Type B pancreatic cell (in vitro differentiated cells): ENCODE measurements around the gene FBXO31. TPM values are rescaled to one million over a fixed set of nuclear protein-coding genes. Genes with fewer than 3 reads are reported as not detected.

Experiments used
- DNase-seq: peaks from one replicate; pipeline ENCODE4 v3.0.0; 2021; ENCODE audit warnings: mixed read lengths; ENCODE audit not compliant: unreplicated experiment; ENCODE audit errors: extremely low spot score
- H3K27ac Mint-ChIP-seq: 2 replicates; pipeline ENCODE4 v1.8.0; 2021; ENCODE audit warnings: mild to moderate bottlenecking, mixed read lengths
- H3K27me3 Mint-ChIP-seq: 2 replicates; pipeline ENCODE4 v1.8.0; 2021; ENCODE audit warnings: mixed read lengths
- H3K36me3 Mint-ChIP-seq: 2 replicates; pipeline ENCODE4 v1.8.0; 2021; ENCODE audit warnings: mixed read lengths
- H3K4me1 Mint-ChIP-seq: one replicate; pipeline ENCODE4 v1.8.0; 2021; ENCODE audit warnings: mixed read lengths; ENCODE audit not compliant: unreplicated experiment
- H3K4me3 Mint-ChIP-seq: 2 replicates; pipeline ENCODE4 v1.8.0; 2021; ENCODE audit warnings: mild to moderate bottlenecking, mixed read lengths
- H3K9me3 Mint-ChIP-seq: 2 replicates; pipeline ENCODE4 v1.8.0; 2021; ENCODE audit warnings: mixed read lengths
- CTCF ChIP-seq: fragments of 200-600 bp; sonication (generic); conservative IDR thresholded peaks from 2 replicates; pipeline ENCODE4 v1.5.0; 2021; ENCODE audit warnings: antibody characterized with exemption, mild to moderate bottlenecking
- total RNA-seq: library from RNA; stranded (reverse); gene quantifications from 2 replicates; pipeline ENCODE4 v1.2.1, GENCODE V29; 2021; ENCODE audit warnings: low replicate concordance

The FBXO31 gene
- total RNA-seq, 1 donor from 2014 or later: 35.1 TPM

DNA sequence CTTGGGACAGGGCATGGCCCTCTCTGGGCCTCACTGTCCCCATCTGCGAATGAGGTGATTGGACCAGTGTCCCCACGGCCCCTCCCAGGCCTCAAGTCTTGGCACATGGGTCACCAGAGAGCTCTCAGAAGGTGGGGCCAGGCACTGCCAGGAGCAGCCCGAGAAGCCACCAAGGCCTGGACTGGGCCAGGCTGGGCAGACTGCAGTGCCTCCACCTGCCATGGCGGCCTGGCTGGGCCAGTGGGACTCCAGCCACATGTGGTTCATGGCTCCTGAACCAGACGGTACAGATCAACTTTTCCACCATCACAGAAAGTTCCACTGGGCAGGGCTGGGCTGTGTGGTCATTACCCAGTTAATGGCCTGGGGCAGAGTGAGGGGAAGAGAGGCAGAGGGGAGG is 86.2 kb downstream of the FBXO31 start:
- H3K27me3 Mint-ChIP-seq: peaks cover 3% of the 10 kb centered on the region
- no peak for DNase-seq
- H3K36me3 Mint-ChIP-seq: peaks cover 6% of the 10 kb centered on the region
- TF ChIP-seq CTCF: no peak
- H3K4me3 Mint-ChIP-seq: no peak overlapping the region
- no peaks in the 10 kb centered on the region for H3K9me3 Mint-ChIP-seq
- H3K4me1 Mint-ChIP-seq: peaks cover 4% of the 10 kb centered on the region
- H3K27ac Mint-ChIP-seq: no peak overlapping the region

- peaks cover 3% of the 10 kb centered on the region for H3K27me3 Mint-ChIP-seq
- H3K36me3 Mint-ChIP-seq: peaks cover 14% of the 10 kb centered on the region
- H3K4me1 Mint-ChIP-seq: peaks cover 4% of the 10 kb centered on the region
- no peak for TF ChIP-seq CTCF
- DNase-seq: no peak
- peaks cover 5% of the 10 kb centered on the region for H3K9me3 Mint-ChIP-seq
- no peak overlapping the region for H3K27ac Mint-ChIP-seq
- no peak overlapping the region for H3K4me3 Mint-ChIP-seq
These were observed 87.7 kb downstream of the FBXO31 start for GRCh38 chr16:87295661-87296531.

DNA sequence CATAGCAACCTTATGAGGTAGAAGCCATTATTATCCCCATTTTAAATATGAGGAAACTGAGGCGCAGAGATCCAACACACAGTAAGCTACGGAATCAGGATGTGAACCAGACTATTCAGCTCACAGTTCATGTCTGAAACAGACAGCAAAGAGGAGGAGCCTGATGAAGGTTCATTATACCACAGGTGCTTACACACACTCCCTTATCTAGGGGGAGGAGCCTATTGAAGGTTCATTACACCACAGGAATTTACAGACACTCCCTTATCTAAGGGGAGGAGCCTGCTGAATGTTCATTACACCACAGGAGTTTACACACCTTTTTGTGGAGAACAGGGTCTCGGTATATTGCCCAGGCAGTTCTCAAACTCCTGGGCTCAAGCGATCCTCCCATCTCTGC is 88.3 kb downstream of the FBXO31 start:
- TF ChIP-seq CTCF: no peak
- Mint-ChIP-seq H3K27me3 (peaks cover 3% of the 10 kb centered on the region), H3K9me3 (peaks cover 5% of the 10 kb centered on the region), H3K27ac (no peak overlapping the region), H3K4me3 (no peak overlapping the region), H3K36me3 (peaks cover 14% of the 10 kb centered on the region), H3K4me1 (peaks cover 4% of the 10 kb centered on the region)
- no peak for DNase-seq

DNA sequence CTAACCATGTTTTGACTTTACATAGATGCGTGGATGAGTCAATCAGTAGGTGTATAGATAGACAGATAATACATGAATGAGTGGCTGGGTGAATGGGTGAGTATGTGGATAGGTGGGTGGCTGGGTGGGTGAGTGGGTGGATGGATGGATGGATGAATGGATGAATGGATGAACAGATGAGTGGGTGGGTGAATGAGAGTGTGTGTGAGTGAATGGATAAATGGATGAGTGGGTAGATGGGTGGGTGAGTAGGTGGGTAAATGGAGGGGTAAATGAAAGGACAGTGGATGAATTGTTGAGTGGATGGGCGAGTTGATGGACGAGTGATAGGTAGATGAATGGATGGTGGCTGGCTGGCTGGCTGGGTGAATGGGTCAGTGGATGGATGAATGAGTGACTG is 89.6 kb downstream of the FBXO31 start:
- Mint-ChIP-seq H3K4me1 (peaks cover 8% of the 10 kb centered on the region), H3K27ac (no peak overlapping the region), H3K36me3 (peaks cover 11% of the 10 kb centered on the region), H3K9me3 (peaks cover 8% of the 10 kb centered on the region), H3K4me3 (no peak overlapping the region), H3K27me3 (peaks cover 3% of the 10 kb centered on the region)
- DNase-seq: no peak
- TF ChIP-seq CTCF: no peak

DNA sequence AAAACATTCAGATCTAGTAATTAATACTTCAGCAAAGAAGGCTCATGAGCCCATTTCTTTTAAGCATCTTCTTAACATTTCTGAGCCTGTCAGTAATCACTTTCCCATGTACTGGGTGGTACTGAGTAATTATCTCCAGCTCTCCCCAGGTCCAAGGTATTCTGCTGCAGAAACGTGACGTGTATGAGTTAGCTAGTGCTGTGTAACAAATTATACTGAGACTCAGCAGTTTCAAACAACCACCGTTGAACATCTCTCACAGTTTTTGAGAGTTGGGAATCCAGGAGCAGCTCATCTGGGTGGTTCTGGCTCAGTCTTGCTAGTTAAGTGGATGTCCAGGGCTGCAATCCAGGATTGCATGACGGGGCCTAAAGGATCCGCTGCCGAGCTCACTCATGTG is 91.6 kb downstream of the FBXO31 start:
- Mint-ChIP-seq H3K27me3 (no peaks in the 10 kb centered on the region), H3K27ac (no peak overlapping the region), H3K4me1 (peaks cover 7% of the 10 kb centered on the region), H3K4me3 (no peak overlapping the region), H3K9me3 (peaks cover 12% of the 10 kb centered on the region), H3K36me3 (peaks cover 11% of the 10 kb centered on the region)
- TF ChIP-seq CTCF: no peak
- no peak for DNase-seq
